HPDE6-E6E7 (cell line): ENCODE results near the gene NEO1.
"Not testable (repeated sequence)": the region's sequence is repeated elsewhere in the genome, so short reads cannot be mapped to it uniquely, and the experiment has no call there.

ENCODE experiments used
- DNase-seq: peaks from one replicate; pipeline ENCODE4 v3.0.0; 2011; ENCODE audit warnings: missing footprints; ENCODE audit errors: extremely low spot score

The NEO1 gene

GRCh38 chr15:73210630-73211029 lies 158.4 kb downstream of the NEO1 start:
- DNase-seq, result no peak

- no peak for DNase-seq
Observed at GRCh38 chr15:73212424-73212823, 160.2 kb downstream of the NEO1 start.

- DNase-seq, result not testable (repeated sequence)
Observed at GRCh38 chr15:73221450-73221849, 169.2 kb downstream of the NEO1 start.

- no peak for DNase-seq
Observed at GRCh38 chr15:73225358-73226015, 173.2 kb downstream of the NEO1 start.

- DNase-seq, result no peak
Observed at GRCh38 chr15:73226093-73226814, 174.0 kb downstream of the NEO1 start.

GRCh38 chr15:73227433-73228056 lies 175.3 kb downstream of the NEO1 start:
- DNase-seq, result no peak

GRCh38 chr15:73228128-73228646 lies 175.9 kb downstream of the NEO1 start:
- no peak for DNase-seq

- DNase-seq, result no peak
Observed at GRCh38 chr15:73231661-73232419, 179.6 kb downstream of the NEO1 start.

GRCh38 chr15:73232776-73233175 lies 180.5 kb downstream of the NEO1 start:
- no peak for DNase-seq

- no peak for DNase-seq
Observed at GRCh38 chr15:73233623-73234022, 181.4 kb downstream of the NEO1 start.

- DNase-seq, result no peak
Observed at GRCh38 chr15:73237910-73238309, 185.6 kb downstream of the NEO1 start.

- DNase-seq, result no peak
Observed at GRCh38 chr15:73239564-73240215, 187.4 kb downstream of the NEO1 start.

GRCh38 chr15:73240866-73241499 lies 188.7 kb downstream of the NEO1 start:
- DNase-seq, result peak; percentile 46

- peak; percentile 13 for DNase-seq
Observed at GRCh38 chr15:73244333-73244732, 192.1 kb downstream of the NEO1 start.

GRCh38 chr15:73246439-73246838 lies 194.2 kb downstream of the NEO1 start:
- DNase-seq, result no peak

GRCh38 chr15:73246898-73247297 lies 194.6 kb downstream of the NEO1 start:
- DNase-seq, result no peak

- no peak for DNase-seq
Observed at GRCh38 chr15:73247331-73247730, 195.1 kb downstream of the NEO1 start.

GRCh38 chr15:73249499-73249898 lies 197.2 kb downstream of the NEO1 start:
- DNase-seq, result no peak

GRCh38 chr15:73254598-73254997 lies 202.3 kb downstream of the NEO1 start:
- no peak for DNase-seq

GRCh38 chr15:73258271-73259108 lies 206.2 kb downstream of the NEO1 start:
- DNase-seq, result no peak
